ENCODE data around the gene SPATA4.
A peak's percentile ranks its signal among the peaks of the same experiment; 100 is the strongest.

The SPATA4 gene

DNA sequence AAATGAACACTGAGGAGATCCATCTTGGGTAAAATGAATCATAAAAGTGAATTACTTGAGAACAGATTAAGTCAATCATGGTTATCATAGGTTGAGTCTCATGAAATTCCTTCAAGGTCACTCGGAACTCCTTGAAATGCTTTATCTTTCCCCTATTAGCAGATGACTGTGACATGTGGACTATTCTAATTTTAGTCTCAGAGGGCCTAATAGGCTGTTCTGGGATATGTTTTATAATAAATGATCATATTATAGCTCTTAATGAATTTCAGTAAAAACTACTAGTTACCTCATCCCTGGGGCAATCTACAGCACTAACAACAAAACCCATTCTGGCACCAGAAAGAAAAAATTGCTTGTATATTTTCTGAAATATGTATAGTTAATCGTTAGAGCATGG, 44.7 kb downstream of the SPATA4 start:
- in situ Hi-C loops (cut with HindIII; ENCODE audit: low sequenced_read_pairs), result no loop called here

DNA sequence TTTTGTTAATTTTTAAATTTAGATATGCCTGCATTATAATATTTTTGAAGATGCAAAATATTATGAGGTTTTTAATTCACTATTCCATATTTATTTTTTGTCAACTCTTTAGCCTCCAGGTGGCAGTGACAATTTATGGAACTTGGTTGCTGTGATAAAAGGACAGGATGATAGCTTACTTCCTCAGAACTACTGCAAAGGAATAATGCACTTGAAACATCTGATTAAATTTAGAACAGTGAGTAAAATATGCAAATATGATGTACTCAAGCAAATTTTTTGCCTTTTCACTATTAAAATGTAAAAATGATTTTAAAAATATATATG, 45.1 kb downstream of the SPATA4 start:
- TF ChIP-seq, protein P1, sequence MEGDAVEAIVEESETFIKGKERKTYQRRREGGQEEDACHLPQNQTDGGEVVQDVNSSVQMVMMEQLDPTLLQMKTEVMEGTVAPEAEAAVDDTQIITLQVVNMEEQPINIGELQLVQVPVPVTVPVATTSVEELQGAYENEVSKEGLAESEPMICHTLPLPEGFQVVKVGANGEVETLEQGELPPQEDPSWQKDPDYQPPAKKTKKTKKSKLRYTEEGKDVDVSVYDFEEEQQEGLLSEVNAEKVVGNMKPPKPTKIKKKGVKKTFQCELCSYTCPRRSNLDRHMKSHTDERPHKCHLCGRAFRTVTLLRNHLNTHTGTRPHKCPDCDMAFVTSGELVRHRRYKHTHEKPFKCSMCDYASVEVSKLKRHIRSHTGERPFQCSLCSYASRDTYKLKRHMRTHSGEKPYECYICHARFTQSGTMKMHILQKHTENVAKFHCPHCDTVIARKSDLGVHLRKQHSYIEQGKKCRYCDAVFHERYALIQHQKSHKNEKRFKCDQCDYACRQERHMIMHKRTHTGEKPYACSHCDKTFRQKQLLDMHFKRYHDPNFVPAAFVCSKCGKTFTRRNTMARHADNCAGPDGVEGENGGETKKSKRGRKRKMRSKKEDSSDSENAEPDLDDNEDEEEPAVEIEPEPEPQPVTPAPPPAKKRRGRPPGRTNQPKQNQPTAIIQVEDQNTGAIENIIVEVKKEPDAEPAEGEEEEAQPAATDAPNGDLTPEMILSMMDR (IDR thresholded peaks at IDR 0.05; ENCODE audit: low read depth, low read length, missing control alignments), result no peak
- in situ Hi-C loops (cut with HindIII; ENCODE audit: low sequenced_read_pairs), result no loop called here
- H3K4me3 ChIP-seq (ENCODE audit: low read depth, low read length), result no peak overlapping the region
- DNase-seq (ENCODE audit: low read depth), result peak; percentile 3

More for the DNA sequence above, 44.7 kb downstream of the SPATA4 start:
- H3K4me3 ChIP-seq (ENCODE audit: low read depth, low read length), result no peak overlapping the region
- TF ChIP-seq, protein P1 (IDR thresholded peaks at IDR 0.05; ENCODE audit: low read depth, low read length, missing control alignments), result no peak
- no peak for DNase-seq (ENCODE audit: low read depth)

DNA sequence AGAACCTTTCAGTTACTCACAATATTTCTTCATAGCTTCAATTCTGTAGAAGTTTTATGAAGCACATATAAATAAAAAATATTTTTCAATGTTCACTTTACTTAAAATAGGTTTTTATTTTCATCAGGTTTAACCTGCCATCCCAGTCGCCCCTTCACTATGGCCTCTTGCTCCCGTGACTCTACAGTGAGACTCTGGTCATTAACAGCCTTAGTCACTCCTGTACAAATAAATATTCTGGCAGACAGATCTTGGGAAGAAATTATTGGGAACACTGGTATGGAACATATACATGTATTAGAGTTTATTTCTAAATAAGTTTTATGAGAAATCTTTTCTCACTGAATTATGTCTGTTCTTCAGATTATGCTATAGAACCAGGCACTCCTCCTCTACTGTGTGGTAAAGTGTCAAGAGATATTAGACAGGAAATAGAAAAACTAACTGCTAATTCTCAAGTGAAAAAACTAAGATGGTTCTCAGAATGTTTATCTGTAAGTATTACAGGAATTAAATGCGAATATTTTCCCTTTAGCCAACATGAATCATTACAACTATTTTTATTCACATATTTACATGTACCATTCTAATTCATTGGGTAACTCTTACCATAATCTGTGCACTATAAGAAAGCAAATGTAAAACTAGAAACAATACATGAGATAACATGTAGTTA, 45.6 kb downstream of the SPATA4 start:
- H3K4me3 ChIP-seq (ENCODE audit: low read depth, low read length), result no peak overlapping the region
- in situ Hi-C loops (cut with HindIII; ENCODE audit: low sequenced_read_pairs), result no loop called here
- no peak for DNase-seq (ENCODE audit: low read depth)
- TF ChIP-seq, protein P1 (IDR thresholded peaks at IDR 0.05; ENCODE audit: low read depth, low read length, missing control alignments), result no peak

DNA sequence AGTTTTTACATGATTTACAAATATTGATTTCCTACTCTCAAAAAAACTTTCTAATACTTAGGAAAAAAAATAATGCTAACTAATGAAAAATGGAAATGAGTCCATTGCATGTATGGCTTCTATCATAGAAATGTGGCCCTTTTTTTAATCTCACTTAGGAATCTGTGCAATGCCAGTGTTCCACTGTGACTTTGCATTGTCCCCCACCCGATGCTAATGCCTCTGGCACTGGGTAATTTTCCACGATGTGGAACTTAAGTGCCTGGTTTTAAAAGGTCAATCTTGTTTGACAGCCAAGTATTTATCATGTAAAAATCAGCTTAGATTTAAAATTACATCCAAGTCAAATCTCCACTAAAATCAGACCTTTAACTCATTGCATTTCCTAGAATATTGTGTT, 53.1 kb downstream of the SPATA4 start:
- TF ChIP-seq, protein P1 (IDR thresholded peaks at IDR 0.05; ENCODE audit: low read depth, low read length, missing control alignments), result no peak
- in situ Hi-C loops (cut with HindIII; ENCODE audit: low sequenced_read_pairs), result no loop called here
- no peak overlapping the region for H3K4me3 ChIP-seq (ENCODE audit: low read depth, low read length)
- no peak for DNase-seq (ENCODE audit: low read depth)

DNA sequence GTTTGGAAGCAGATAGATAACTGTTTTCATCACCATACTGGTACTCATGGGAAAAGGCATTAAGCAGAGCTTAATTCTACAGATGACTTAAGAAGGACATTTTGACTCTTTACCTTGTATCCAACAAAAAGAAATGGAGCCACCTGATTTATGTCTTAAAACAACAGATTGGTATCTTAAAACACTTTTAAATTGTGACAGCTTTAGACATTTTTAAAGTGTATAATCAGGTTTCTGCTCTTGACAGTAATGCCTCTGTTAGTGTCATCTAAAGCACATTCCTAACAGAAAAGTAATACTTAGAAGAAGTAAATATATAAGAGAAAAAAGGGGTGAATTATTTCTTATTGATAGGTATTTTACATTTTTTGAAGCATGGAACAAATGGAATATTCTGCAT, 55.9 kb downstream of the SPATA4 start:
- in situ Hi-C loops (cut with HindIII; ENCODE audit: low sequenced_read_pairs), result no loop called here
- TF ChIP-seq, protein P1 (IDR thresholded peaks at IDR 0.05; ENCODE audit: low read depth, low read length, missing control alignments), result no peak
- DNase-seq (ENCODE audit: low read depth), result no peak
- H3K4me3 ChIP-seq (ENCODE audit: low read depth, low read length), result no peak overlapping the region

DNA sequence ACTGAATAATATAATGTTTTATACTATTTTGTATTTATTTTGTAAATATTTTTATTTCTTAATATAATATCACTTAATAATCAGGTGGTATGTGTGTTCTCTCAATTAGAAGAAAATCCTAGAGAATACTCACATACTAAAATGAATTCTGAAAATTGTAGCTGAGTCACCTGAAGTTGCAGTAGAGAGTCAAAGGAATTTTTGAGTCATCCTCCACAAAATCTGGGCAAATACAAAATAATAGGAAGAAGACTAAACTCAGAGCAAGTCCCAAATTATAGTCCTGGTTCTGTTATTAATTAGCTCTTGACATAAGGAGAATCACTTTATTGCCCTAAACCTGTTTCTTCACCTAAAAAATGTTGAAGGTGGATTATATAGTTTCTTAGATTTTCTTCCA, 57.8 kb downstream of the SPATA4 start:
- TF ChIP-seq, protein P1 (IDR thresholded peaks at IDR 0.05; ENCODE audit: low read depth, low read length, missing control alignments), result no peak
- no peak for DNase-seq (ENCODE audit: low read depth)
- H3K4me3 ChIP-seq (ENCODE audit: low read depth, low read length), result no peak overlapping the region
- in situ Hi-C loops (cut with HindIII; ENCODE audit: low sequenced_read_pairs), result no loop called here

Measured in astrocyte of the cerebellum (primary cell).